H9 (cell line): ENCODE measurements around the gene LPCAT3. TPM values are rescaled to one million over a fixed set of nuclear protein-coding genes. Genes with fewer than 3 reads are reported as not detected.
A peak's percentile ranks its signal among the peaks of the same experiment; 100 is the strongest.

Experiments used
- DNase-seq: peaks from one replicate; pipeline ENCODE4 v3.0.0-alpha.2; 2017
- H2AFZ ChIP-seq: one replicate; pipeline ENCODE4 v1.6.1; 2013; ENCODE audit warnings: mild to moderate bottlenecking, low read length, control low read depth, moderate library complexity
- H2AK5ac ChIP-seq: 2 replicates; pipeline ENCODE4 v1.6.1; 2013; ENCODE audit warnings: low read length, control low read depth, mixed read lengths; ENCODE audit not compliant: insufficient read length
- H2BK120ac ChIP-seq: one replicate; pipeline ENCODE4 v1.6.1; 2013; ENCODE audit warnings: low read depth, mild to moderate bottlenecking, low read length, control low read depth, inconsistent platforms; ENCODE audit not compliant: poor library complexity, severe bottlenecking
- H2BK12ac ChIP-seq: 2 replicates; pipeline ENCODE4 v1.6.1; 2013; ENCODE audit warnings: low read length, control low read depth, mixed read lengths, low read depth; ENCODE audit not compliant: insufficient read length
- H2BK15ac ChIP-seq: 2 replicates; pipeline ENCODE4 v1.6.1; 2013; ENCODE audit warnings: low read depth, low read length, control low read depth
- H2BK20ac ChIP-seq: one replicate; pipeline ENCODE4 v1.6.1; 2013; ENCODE audit warnings: low read depth, mild to moderate bottlenecking, low read length, control low read depth, inconsistent platforms; ENCODE audit not compliant: poor library complexity, severe bottlenecking
- H2BK5ac ChIP-seq: 2 replicates; pipeline ENCODE4 v1.6.1; 2013; ENCODE audit warnings: low read length, control low read depth, mixed read lengths; ENCODE audit not compliant: insufficient read length
- H3K14ac ChIP-seq: 2 replicates; pipeline ENCODE4 v1.6.1; 2013; ENCODE audit warnings: low read length, control low read depth; ENCODE audit not compliant: insufficient read depth
- H3K18ac ChIP-seq: 2 replicates; pipeline ENCODE4 v1.6.1; 2013; ENCODE audit warnings: low read depth, mild to moderate bottlenecking, mixed read lengths, low read length, control low read depth; ENCODE audit not compliant: insufficient read length
- H3K23ac ChIP-seq: 2 replicates; pipeline ENCODE4 v1.6.1; 2013; ENCODE audit warnings: low read length, control low read depth, mixed read lengths, low read depth; ENCODE audit not compliant: insufficient read length
- H3K23me2 ChIP-seq: 2 replicates; pipeline ENCODE4 v1.6.1; 2013; ENCODE audit warnings: low read depth, mild to moderate bottlenecking, mixed read lengths, low read length, control low read depth; ENCODE audit not compliant: insufficient read length, poor library complexity, severe bottlenecking
- H3K27ac ChIP-seq: 2 replicates; pipeline ENCODE4 v1.5.1; 2013; ENCODE audit warnings: low read length, control low read depth, mixed read lengths, low read depth; ENCODE audit not compliant: insufficient read length
- H3K27me3 ChIP-seq: 2 replicates; pipeline ENCODE4 v1.6.1; 2013; ENCODE audit warnings: low read length, control low read depth, inconsistent platforms; ENCODE audit not compliant: insufficient read depth
- H3K4ac ChIP-seq: 2 replicates; pipeline ENCODE4 v1.6.1; 2013; ENCODE audit warnings: low read depth, mild to moderate bottlenecking, control low read depth, inconsistent platforms, low read length, moderate library complexity
- H3K4me1 ChIP-seq: 2 replicates; pipeline ENCODE4 v1.6.1; 2013; ENCODE audit warnings: low read length, control low read depth, inconsistent platforms; ENCODE audit not compliant: insufficient read depth
- H3K4me2 ChIP-seq: 2 replicates; pipeline ENCODE4 v1.6.1; 2013; ENCODE audit warnings: low read length, control low read depth, mixed read lengths; ENCODE audit not compliant: insufficient read length, insufficient read depth
- H3K56ac ChIP-seq: 2 replicates; pipeline ENCODE4 v1.6.1; 2013; ENCODE audit warnings: low read depth, mild to moderate bottlenecking, mixed read lengths, low read length, control low read depth; ENCODE audit not compliant: insufficient read length
- H3K79me1 ChIP-seq: 2 replicates; pipeline ENCODE4 v1.6.1; 2013; ENCODE audit warnings: low read depth, mild to moderate bottlenecking, moderate library complexity, low read length, control low read depth, inconsistent platforms; ENCODE audit not compliant: insufficient read depth, poor library complexity, severe bottlenecking
- H3K79me2 ChIP-seq: 2 replicates; pipeline ENCODE4 v1.6.1; 2013; ENCODE audit warnings: low read length, control low read depth, inconsistent platforms; ENCODE audit not compliant: insufficient read depth
- H3K9ac ChIP-seq: 2 replicates; pipeline ENCODE4 v1.6.1; 2013; ENCODE audit warnings: low read length, control low read depth, mixed read lengths; ENCODE audit not compliant: insufficient read length; ENCODE audit errors: extremely low read depth
- H3K9me3 ChIP-seq: one replicate; pipeline ENCODE4 v1.6.1; 2013; ENCODE audit warnings: low read depth, low read length, inconsistent platforms; ENCODE audit not compliant: control insufficient read depth
- H3T11ph ChIP-seq: one replicate; pipeline ENCODE4 v1.6.1; 2013; ENCODE audit warnings: mild to moderate bottlenecking, low read length, control low read depth, inconsistent platforms
- H4K20me1 ChIP-seq: one replicate; pipeline ENCODE4 v1.6.1; 2013; ENCODE audit not compliant: control insufficient read depth, insufficient read length, insufficient read depth
- H4K5ac ChIP-seq: 2 replicates; pipeline ENCODE4 v1.6.1; 2013; ENCODE audit warnings: low read depth, mild to moderate bottlenecking, mixed read lengths, low read length, control low read depth; ENCODE audit not compliant: insufficient read length
- H4K8ac ChIP-seq: replicated peaks from 2 replicates; pipeline ENCODE4 v1.6.1; 2013; ENCODE audit warnings: low read length, control low read depth, mixed read lengths, low read depth; ENCODE audit not compliant: insufficient read length
- H4K91ac ChIP-seq: 2 replicates; pipeline ENCODE4 v1.6.1; 2013; ENCODE audit warnings: low read depth, mild to moderate bottlenecking, moderate library complexity, mixed read lengths, low read length, control low read depth; ENCODE audit not compliant: insufficient read length
- H3K27ac Mint-ChIP-seq, 3 experiments: 2 replicates in 2 of 3; 3 replicates in 1 of 3; pipeline ENCODE4 v1.8.0; 2020 to 2021; ENCODE audit warnings: mixed read lengths in 3 of 3, mild to moderate bottlenecking in 1 of 3, moderate library complexity in 1 of 3
- H3K27me3 Mint-ChIP-seq: 2 replicates; pipeline ENCODE4 v1.8.0; 2021; ENCODE audit warnings: low read depth, mild to moderate bottlenecking, moderate library complexity, mixed read lengths
- H3K36me3 Mint-ChIP-seq, 3 experiments: 2 replicates in 2 of 3; 3 replicates in 1 of 3; pipeline ENCODE4 v1.8.0; 2020 to 2021; ENCODE audit warnings: low read depth in 3 of 3, mixed read lengths in 3 of 3; ENCODE audit not compliant: insufficient read depth in 1 of 3
- H3K4me1 Mint-ChIP-seq, 2 experiments: 2 replicates each; pipeline ENCODE4 v1.8.0; 2020; ENCODE audit warnings: mixed read lengths in 2 of 2
- H3K4me3 Mint-ChIP-seq, 2 experiments: 2 replicates in 1 of 2; 3 replicates in 1 of 2; pipeline ENCODE4 v1.8.0; 2020 to 2021; ENCODE audit warnings: mild to moderate bottlenecking in 2 of 2, mixed read lengths in 2 of 2, moderate library complexity in 1 of 2
- H3K9me3 Mint-ChIP-seq, 2 experiments: 2 replicates in 1 of 2; 3 replicates in 1 of 2; pipeline ENCODE4 v1.8.0; 2020; ENCODE audit warnings: mild to moderate bottlenecking in 2 of 2, mixed read lengths in 2 of 2, moderate library complexity in 1 of 2
- WGBS: extraction: QIAGEN DNeasy Blood & Tissue Kit; methylation state at CpG from one replicate; pipeline ENCODE4 v1.1.7; 2013; ENCODE audit warnings: missing lambda C conversion rate, low lambda C conversion rate, mixed read lengths; ENCODE audit not compliant: insufficient read length; ENCODE audit errors: extremely low coverage; 5-methylcytosine and 5-hydroxymethylcytosine counted together
- total RNA-seq: library from RNA; stranded (reverse); gene quantifications from 2 replicates; pipeline ENCODE4 v1.2.1, GENCODE V29; 2021
- TF ChIP-seq, protein P1 (sequence below): fragments of 200-600 bp; sonication (generic); conservative IDR thresholded peaks from 3 replicates; pipeline ENCODE4 v1.8.0; 2021; ENCODE audit warnings: antibody characterized with exemption, mild to moderate bottlenecking

Gene LPCAT3
- total RNA-seq, 1 experiment from 2014 or later: 47.7 TPM

DNA sequence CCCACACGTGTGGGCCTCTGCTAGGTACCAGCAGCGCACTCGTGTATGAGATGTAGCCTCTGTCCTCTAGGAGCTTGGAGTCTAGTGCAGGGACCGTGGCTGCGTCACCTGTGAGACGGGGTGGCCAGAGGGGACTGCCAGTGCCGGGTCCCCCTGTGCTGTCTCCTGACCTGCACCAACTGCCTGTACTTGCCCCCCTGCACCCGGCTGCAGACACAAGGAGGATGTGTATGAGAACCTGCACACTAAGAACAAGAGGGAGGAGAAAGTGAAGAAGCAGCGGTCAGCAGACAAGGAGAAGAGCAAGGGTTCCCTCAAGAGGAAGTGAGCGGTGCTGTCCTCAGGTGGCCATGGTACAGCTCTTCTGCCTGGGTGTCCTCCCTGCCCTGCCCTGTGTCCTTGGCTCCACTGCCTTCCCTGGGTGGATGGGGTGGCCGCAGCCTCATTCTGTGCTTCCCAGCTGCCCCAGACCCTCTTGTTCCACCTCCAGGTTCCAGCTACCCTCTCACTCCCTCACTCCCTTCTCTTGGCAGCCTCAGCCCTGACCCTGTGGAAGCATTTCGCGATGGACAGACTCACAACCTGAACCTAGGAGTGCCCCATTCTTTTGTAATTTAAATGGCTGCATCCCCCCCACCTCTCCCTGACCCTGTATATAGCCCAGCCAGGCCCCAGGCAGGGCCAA lies 57.5 kb downstream of the LPCAT3 start:
- no peak overlapping the region for H3K9ac ChIP-seq
- peaks cover 6% of the 10 kb centered on the region; the same call in 1 of the 2 replicates for H3K4me1 ChIP-seq
- H2AK5ac ChIP-seq: no peak overlapping the region
- H3T11ph ChIP-seq: no peak overlapping the region
- no peak overlapping the region for H4K5ac ChIP-seq
- no CpG with 5 or more reads among the region's 13 CpGs for WGBS
- H2BK5ac ChIP-seq: no peak overlapping the region
- no peak overlapping the region for H3K56ac ChIP-seq
- no peak overlapping the region for H3K4ac ChIP-seq
- no peaks in the 10 kb centered on the region for H3K9me3 Mint-ChIP-seq
- peak overlapping the region; percentile 67 to 99 (median 98); a peak in 5 of 7 replicates for H3K27ac Mint-ChIP-seq
- H3K27me3 Mint-ChIP-seq: no peaks in the 10 kb centered on the region; the same call in 1 of the 2 replicates
- peaks cover 2% of the 10 kb centered on the region for H4K20me1 ChIP-seq
- no peak overlapping the region for H3K27ac ChIP-seq
- H3K18ac ChIP-seq: no peak overlapping the region
- no peak overlapping the region for H2AFZ ChIP-seq
- no peak overlapping the region for H2BK20ac ChIP-seq
- no peaks in the 10 kb centered on the region for H3K27me3 ChIP-seq
- no peak overlapping the region for H2BK12ac ChIP-seq
- H4K91ac ChIP-seq: peak overlapping the region; percentile 11
- H2BK15ac ChIP-seq: no peak overlapping the region
- peaks cover 17% of the 10 kb centered on the region for H3K23me2 ChIP-seq
- no peak overlapping the region for H3K4me2 ChIP-seq
- peak overlapping the region in 1 of 2 experiments; percentile 82; a peak in 1 of 5 replicates for H3K4me3 Mint-ChIP-seq
- H3K9me3 ChIP-seq: no peaks in the 10 kb centered on the region
- H2BK120ac ChIP-seq: no peak overlapping the region
- H3K79me1 ChIP-seq: no peaks in the 10 kb centered on the region
- H3K23ac ChIP-seq: no peak overlapping the region
- TF ChIP-seq, protein P1, sequence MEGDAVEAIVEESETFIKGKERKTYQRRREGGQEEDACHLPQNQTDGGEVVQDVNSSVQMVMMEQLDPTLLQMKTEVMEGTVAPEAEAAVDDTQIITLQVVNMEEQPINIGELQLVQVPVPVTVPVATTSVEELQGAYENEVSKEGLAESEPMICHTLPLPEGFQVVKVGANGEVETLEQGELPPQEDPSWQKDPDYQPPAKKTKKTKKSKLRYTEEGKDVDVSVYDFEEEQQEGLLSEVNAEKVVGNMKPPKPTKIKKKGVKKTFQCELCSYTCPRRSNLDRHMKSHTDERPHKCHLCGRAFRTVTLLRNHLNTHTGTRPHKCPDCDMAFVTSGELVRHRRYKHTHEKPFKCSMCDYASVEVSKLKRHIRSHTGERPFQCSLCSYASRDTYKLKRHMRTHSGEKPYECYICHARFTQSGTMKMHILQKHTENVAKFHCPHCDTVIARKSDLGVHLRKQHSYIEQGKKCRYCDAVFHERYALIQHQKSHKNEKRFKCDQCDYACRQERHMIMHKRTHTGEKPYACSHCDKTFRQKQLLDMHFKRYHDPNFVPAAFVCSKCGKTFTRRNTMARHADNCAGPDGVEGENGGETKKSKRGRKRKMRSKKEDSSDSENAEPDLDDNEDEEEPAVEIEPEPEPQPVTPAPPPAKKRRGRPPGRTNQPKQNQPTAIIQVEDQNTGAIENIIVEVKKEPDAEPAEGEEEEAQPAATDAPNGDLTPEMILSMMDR: peak; percentile 41; the same call in 2 of the 3 replicates
- no peak for DNase-seq
- no peak overlapping the region; the same call in 1 of the 2 replicates for H3K14ac ChIP-seq
- H4K8ac ChIP-seq: no peak overlapping the region
- H3K79me2 ChIP-seq: no peaks in the 10 kb centered on the region; the same call in 1 of the 2 replicates
- H3K4me1 Mint-ChIP-seq: peaks cover 43 to 59% of the 10 kb centered on the region in 2 experiments
- H3K36me3 Mint-ChIP-seq: peaks cover 7 to 23% (median 8%) of the 10 kb centered on the region in 3 experiments; a peak in 6 of 7 replicates
